COR-L47 (cell line): ENCODE data around the gene KCNC2.

ENCODE experiments used
- DNase-seq: peaks from one replicate; lab custom pipeline; 2025; lab: John Stamatoyannopoulos, UW

The KCNC2 gene

GRCh38 chr12:75058228-75058627 is 151.4 kb downstream of the KCNC2 start:
- no peak for DNase-seq

- DNase-seq, result no peak
Measured at GRCh38 chr12:75048767-75049166, 160.9 kb downstream of the KCNC2 start.

- DNase-seq, result no peak
Measured at GRCh38 chr12:75047885-75048525, 161.6 kb downstream of the KCNC2 start.

GRCh38 chr12:75042125-75042524 is 167.5 kb downstream of the KCNC2 start:
- DNase-seq, result no peak

- DNase-seq, result no peak
Measured at GRCh38 chr12:75041472-75041871, 168.2 kb downstream of the KCNC2 start.

- no peak for DNase-seq
Measured at GRCh38 chr12:75020068-75020557, 189.5 kb downstream of the KCNC2 start.

- no peak for DNase-seq
Measured at GRCh38 chr12:75011120-75011519, 198.5 kb downstream of the KCNC2 start.

GRCh38 chr12:75007133-75007532 is 202.5 kb downstream of the KCNC2 start:
- DNase-seq, result no peak

GRCh38 chr12:75000120-75000519 is 209.5 kb downstream of the KCNC2 start:
- no peak for DNase-seq

- no peak for DNase-seq
Measured at GRCh38 chr12:74999474-74999873, 210.2 kb downstream of the KCNC2 start.
